Brain microvascular endothelial cell (primary cell): ENCODE data around the gene MAP1LC3A.
"Not testable (repeated sequence)": the region's sequence is repeated elsewhere in the genome, so short reads cannot be mapped to it uniquely, and the experiment has no call there.

ENCODE experiments used
- DNase-seq: peaks from one replicate; pipeline ENCODE4 v3.0.0-alpha.2; 2020
- H3K27ac ChIP-seq: fragments of 250-450 bp; sonication (Bioruptor Pico); 2 replicates; pipeline ENCODE4 v1.5.1; 2020; ENCODE audit warnings: mild to moderate bottlenecking, moderate library complexity
- H3K27me3 ChIP-seq: fragments of 250-450 bp; sonication (Bioruptor Pico); replicated peaks from 2 replicates; pipeline ENCODE4 v1.5.1; 2020; ENCODE audit warnings: mild to moderate bottlenecking
- H3K36me3 ChIP-seq: fragments of 250-450 bp; sonication (Bioruptor Pico); replicated peaks from 2 replicates; pipeline ENCODE4 v1.5.1; 2020; ENCODE audit warnings: mild to moderate bottlenecking
- H3K4me3 ChIP-seq: 2 replicates; pipeline ENCODE4 v1.5.1; 2011; ENCODE audit warnings: low read depth, mild to moderate bottlenecking, control low read depth, low read length, moderate library complexity
- in situ Hi-C: cut with HindIII; loops from 2 replicates; pipeline ENCODE4 v1.10.0; 2017; ENCODE audit warnings: low sequenced_read_pairs, low pct_ligation_motif_present
- TF ChIP-seq, protein P1 (sequence below): IDR thresholded peaks from 2 replicates; pipeline ENCODE4 v1.5.1; 2011; ENCODE audit warnings: low read depth, mild to moderate bottlenecking, moderate library complexity, low read length, control low read depth, inconsistent platforms; ENCODE audit errors: missing control alignments

The MAP1LC3A gene

DNA sequence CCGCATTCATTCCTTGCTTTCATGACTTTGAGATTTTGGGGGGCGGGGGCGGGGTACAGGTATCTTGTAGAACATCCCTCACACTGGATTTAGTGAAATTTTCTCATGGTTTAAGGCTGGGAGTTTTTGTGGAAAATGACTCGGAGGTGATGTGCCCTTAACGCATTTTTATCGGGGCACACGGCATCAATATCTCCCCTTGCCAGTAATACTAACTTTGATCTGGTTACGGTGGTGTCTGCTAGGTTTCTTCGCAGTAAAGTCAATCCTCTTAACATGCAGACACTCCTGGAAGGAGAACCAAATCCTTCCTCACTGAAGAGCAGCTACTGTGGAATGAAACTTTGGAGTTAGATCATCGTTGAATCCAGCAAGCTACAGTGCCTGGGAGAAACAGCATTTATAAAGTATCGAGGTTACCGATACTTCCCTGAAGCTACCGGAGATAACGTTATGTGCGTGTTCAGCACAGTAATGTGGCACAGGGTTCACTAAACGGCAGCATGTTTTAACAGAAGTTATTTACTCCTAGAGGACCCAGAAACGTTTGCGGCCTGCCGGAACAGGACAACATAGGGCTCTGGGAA, 43.5 kb upstream of the MAP1LC3A start:
- no peak for DNase-seq
- Histone ChIP-seq H3K27me3 (no peaks in the 10 kb centered on the region), H3K36me3 (peaks cover 4% of the 10 kb centered on the region), H3K27ac (peak overlapping the region; percentile 81), H3K4me3 (peak overlapping the region; percentile 88)
- in situ Hi-C loops, result no loop called here
- TF ChIP-seq, protein P1, sequence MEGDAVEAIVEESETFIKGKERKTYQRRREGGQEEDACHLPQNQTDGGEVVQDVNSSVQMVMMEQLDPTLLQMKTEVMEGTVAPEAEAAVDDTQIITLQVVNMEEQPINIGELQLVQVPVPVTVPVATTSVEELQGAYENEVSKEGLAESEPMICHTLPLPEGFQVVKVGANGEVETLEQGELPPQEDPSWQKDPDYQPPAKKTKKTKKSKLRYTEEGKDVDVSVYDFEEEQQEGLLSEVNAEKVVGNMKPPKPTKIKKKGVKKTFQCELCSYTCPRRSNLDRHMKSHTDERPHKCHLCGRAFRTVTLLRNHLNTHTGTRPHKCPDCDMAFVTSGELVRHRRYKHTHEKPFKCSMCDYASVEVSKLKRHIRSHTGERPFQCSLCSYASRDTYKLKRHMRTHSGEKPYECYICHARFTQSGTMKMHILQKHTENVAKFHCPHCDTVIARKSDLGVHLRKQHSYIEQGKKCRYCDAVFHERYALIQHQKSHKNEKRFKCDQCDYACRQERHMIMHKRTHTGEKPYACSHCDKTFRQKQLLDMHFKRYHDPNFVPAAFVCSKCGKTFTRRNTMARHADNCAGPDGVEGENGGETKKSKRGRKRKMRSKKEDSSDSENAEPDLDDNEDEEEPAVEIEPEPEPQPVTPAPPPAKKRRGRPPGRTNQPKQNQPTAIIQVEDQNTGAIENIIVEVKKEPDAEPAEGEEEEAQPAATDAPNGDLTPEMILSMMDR, result no peak

DNA sequence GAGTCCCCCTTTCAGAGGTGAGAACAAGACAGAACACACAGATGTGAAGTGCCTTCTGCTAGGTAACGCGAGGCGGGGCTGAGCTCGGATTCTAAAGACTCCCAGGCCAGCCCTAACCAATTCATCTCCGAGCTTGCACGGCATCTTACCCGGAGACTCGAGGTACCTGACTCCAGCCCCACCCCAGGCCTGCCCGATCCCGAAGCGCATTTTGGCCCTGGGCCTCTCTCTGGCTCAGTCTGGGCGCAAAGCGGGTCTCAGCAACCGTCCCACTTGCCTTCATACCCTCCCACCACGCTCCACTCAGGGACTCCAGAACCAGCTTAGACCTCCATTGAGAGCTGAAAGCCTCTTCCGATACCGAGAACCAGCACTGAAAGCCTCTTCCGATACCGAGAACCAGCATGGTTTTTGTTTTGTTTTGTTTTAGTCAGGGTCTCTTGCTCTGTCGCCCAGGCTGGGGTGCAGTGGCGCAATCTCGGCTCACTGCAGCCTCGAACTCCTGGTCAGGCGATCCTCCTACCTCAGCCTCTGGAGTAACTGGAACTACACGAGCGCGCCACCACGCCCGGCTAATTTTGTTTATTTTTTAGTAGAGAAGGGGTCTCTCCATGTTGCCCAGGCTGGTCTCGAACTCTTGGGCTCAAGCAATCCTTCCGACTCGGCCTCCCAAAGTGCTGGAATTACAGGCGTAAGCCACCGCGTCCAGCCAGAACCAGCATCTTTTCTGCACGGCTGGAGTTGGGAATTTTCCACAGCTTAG, 42.9 kb upstream of the MAP1LC3A start:
- DNase-seq, result no peak
- in situ Hi-C loops, result no loop called here
- Histone ChIP-seq H3K27ac (peak overlapping the region; percentile 81), H3K27me3 (no peaks in the 10 kb centered on the region), H3K4me3 (peak overlapping the region; percentile 88), H3K36me3 (peaks cover 6% of the 10 kb centered on the region)
- TF ChIP-seq, protein P1, result no peak

DNA sequence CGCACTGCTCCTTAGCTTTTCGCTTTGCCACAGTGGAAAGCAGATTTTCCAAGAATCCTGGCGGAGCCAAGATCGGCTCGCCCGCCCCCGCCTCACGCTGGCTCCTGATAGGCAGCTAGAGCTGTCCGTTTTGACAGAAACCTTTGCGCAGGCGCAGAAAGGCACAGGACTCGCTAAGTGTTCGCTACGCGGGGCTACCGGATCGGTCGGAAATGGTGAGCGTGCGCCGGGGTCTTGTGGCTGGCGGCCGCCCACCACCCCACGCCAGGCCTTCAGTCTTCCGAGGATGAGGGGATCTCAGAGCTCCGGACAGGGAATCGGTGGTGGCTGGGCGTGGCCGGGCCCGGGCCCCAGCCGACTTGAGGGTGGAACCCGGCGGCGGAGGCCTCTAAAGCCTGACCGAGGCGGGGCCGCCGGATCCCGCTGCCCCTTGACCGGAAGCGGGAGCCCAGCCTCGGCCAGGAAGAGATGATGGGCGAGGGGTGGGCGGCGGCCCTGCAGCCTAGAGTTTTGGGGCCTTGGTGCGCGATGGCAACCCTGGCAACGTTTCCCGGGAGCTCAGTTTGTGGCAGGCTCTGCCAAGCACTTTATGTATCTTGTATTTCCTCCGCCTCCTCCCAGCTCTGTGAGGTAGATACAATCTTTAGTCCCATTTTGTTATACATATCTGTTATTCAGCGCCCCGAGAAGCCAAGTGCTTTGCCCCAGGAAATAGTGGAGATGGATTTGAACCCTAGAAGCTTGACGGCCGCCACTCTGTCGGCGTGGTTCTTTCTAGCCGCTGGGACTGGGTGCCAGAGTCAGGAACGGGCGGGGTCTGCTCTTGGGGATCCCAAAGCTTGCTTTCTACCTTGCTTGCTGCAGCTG, 42.0 kb upstream of the MAP1LC3A start, which contains the start of gene DYNLRB1:
Gene DYNLRB1 (plus strand): TSS at position 176 of the 867 bp plus-strand sequence. CDS start 37 bp downstream, at position 213.
- in situ Hi-C loops, result no loop called here
- peak; percentile 94 for DNase-seq
- Histone ChIP-seq H3K27me3 (no peaks in the 10 kb centered on the region), H3K36me3 (peaks cover 6% of the 10 kb centered on the region), H3K4me3 (peak within 1 kb of the TSS; percentile 88), H3K27ac (peak within 1 kb of the TSS; percentile 81)
- TF ChIP-seq, protein P1, result no peak

DNA sequence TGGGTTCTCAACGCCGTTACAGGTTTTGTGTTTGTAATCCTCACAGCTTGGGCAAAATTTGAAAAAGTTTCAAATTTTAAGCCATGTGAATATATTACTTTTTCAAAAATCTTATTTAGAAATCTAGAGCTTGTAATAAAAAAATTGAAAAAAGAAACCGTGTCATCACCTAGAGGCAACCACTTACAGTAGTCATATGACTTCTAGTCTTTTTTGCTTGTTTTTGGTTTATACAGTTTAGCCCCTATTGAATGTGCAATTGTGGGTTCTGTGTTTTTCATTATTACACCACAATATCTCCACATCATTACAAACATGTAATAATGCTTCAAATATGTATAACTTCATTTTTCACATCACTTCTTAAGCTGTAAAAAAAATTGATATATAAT, 41.4 kb upstream of the MAP1LC3A start:
- H3K27ac ChIP-seq, result peak overlapping the region; percentile 81
- TF ChIP-seq, protein P1, result no peak
- H3K27me3 ChIP-seq, result no peaks in the 10 kb centered on the region
- in situ Hi-C loops, result no loop called here
- H3K4me3 ChIP-seq, result peak overlapping the region; percentile 88
- no peak for DNase-seq
- H3K36me3 ChIP-seq, result peaks cover 2% of the 10 kb centered on the region

DNA sequence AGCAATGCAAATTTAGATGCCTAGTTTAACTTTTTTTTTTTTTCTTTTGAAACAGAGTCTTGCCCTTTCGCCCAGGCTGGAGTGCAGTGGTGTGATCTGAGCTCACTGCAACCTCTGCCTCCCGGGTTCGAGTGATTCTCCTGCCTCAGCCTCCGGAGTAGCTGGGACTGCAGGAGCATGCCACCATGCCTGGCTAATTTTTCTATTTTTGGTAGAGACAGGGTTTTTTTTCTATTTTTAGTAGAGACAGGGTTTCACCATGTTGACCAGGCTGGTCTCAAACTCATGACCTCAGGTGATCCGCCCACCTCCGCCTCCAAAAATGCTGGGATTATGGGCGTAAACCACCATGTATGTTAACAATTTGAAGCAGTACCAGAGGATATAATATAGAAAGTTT, 39.7 kb upstream of the MAP1LC3A start:
- H3K27me3 ChIP-seq, in situ Hi-C loops, DNase-seq, H3K4me3 ChIP-seq, H3K36me3 ChIP-seq, H3K27ac ChIP-seq: not testable (repeated sequence)

DNA sequence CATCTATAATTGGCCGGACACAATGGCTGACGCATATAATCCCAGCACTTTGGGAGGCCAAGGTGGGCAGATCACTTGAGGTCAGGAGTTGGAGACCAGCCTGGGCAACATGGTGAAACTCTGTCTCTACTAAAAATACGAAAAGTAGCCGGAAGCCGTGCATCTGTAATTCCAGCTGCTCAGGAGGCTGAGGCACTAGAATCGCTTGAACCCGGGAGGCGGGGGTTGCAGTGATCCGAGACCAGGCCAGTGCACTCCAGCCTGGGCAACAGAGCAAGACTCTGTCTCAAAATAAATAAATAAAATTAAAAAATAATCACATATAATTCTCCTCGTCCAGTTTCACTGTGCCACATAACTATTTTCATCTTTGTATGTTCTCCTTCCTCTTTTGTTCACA, 38.7 kb upstream of the MAP1LC3A start:
- in situ Hi-C loops, DNase-seq, H3K4me3 ChIP-seq, H3K36me3 ChIP-seq, H3K27ac ChIP-seq, H3K27me3 ChIP-seq: not testable (repeated sequence)
